Posterior cingulate gyrus (tissue), 11 donors: ENCODE data around the gene SRP54.
"Not testable (repeated sequence)": the region's sequence is repeated elsewhere in the genome, so short reads cannot be mapped to it uniquely, and the experiment has no call there.

Experiments used
- DNase-seq, 10 donors: peaks; one replicate each; pipeline versions ENCODE4 v3.0.0 to v3.0.0-alpha.2; 2020 to 2021; ENCODE audit warnings: mixed read lengths in 3 of 10
- intact Hi-C: fragments of 100-400 bp; cut with DNase I; formaldehyde crosslinking; loops from one replicate; pipeline ENCODE4 v1.15.1; 2023

Gene SRP54

GRCh38 chr14:34983148-34983760, 462 bp downstream of the SRP54 start:
- no peak for DNase-seq
- intact Hi-C loops: loop anchor here (5.0 kb wide), 2 partner anchors 111 to 351 kb away; partner anchors contain the start of gene SNX6

- intact Hi-C loops: loop anchor here (5.0 kb wide), 2 partner anchors 111 to 351 kb away; partner anchors contain the start of gene SNX6
Measured at GRCh38 chr14:34983786-34984185, 994 bp downstream of the SRP54 start.

GRCh38 chr14:34985740-34986139, 2.9 kb downstream of the SRP54 start:
- intact Hi-C loops: no loop called here
- no peak for DNase-seq

More at GRCh38 chr14:34983786-34984185, 994 bp downstream of the SRP54 start:
- DNase-seq: no peak

- intact Hi-C loops: no loop called here
- no peak for DNase-seq
Measured at GRCh38 chr14:34987180-34987579, 4.4 kb downstream of the SRP54 start.

- intact Hi-C loops: no loop called here
Measured at GRCh38 chr14:34989762-34990161, 7.0 kb downstream of the SRP54 start.

GRCh38 chr14:34993426-34993825, 10.6 kb downstream of the SRP54 start:
- intact Hi-C loops: no loop called here
- no peak for DNase-seq

More at GRCh38 chr14:34989762-34990161, 7.0 kb downstream of the SRP54 start:
- DNase-seq: no peak

- DNase-seq: no peak
- intact Hi-C loops: no loop called here
Measured at GRCh38 chr14:34994668-34995067, 11.9 kb downstream of the SRP54 start.

- no peak for DNase-seq
- intact Hi-C loops: no loop called here
Measured at GRCh38 chr14:34997762-34998161, 15.0 kb downstream of the SRP54 start.

GRCh38 chr14:34999500-34999899, 16.7 kb downstream of the SRP54 start:
- intact Hi-C loops: no loop called here
- no peak for DNase-seq

- intact Hi-C loops: no loop called here
- no peak for DNase-seq
Measured at GRCh38 chr14:35001621-35002020, 18.8 kb downstream of the SRP54 start.

- intact Hi-C loops: no loop called here
- DNase-seq: no peak
Measured at GRCh38 chr14:35004839-35005238, 22.0 kb downstream of the SRP54 start.

- DNase-seq: no peak
- intact Hi-C loops: no loop called here
Measured at GRCh38 chr14:35016568-35016967, 33.8 kb downstream of the SRP54 start.

GRCh38 chr14:35020713-35021112, 37.9 kb downstream of the SRP54 start:
- no peak for DNase-seq
- intact Hi-C loops: no loop called here

- no peak for DNase-seq
Measured at GRCh38 chr14:35028435-35028834, 45.6 kb downstream of the SRP54 start.

GRCh38 chr14:35032562-35032961, 49.8 kb downstream of the SRP54 start:
- peak in 1 of 10 donors; percentile 30 for DNase-seq
- intact Hi-C loops: no loop called here

More at GRCh38 chr14:35028435-35028834, 45.6 kb downstream of the SRP54 start:
- intact Hi-C loops: no loop called here

- no peak for DNase-seq
- intact Hi-C loops: no loop called here
Measured at GRCh38 chr14:35034440-35034833, 51.6 kb downstream of the SRP54 start.

- intact Hi-C loops: not testable (repeated sequence)
Measured at GRCh38 chr14:35034944-35035554, 52.3 kb downstream of the SRP54 start.

GRCh38 chr14:35038312-35038711, 55.5 kb downstream of the SRP54 start:
- intact Hi-C loops: not testable (repeated sequence)

More at GRCh38 chr14:35034944-35035554, 52.3 kb downstream of the SRP54 start:
- not testable (repeated sequence) for DNase-seq

GRCh38 chr14:35042632-35043031, 59.8 kb downstream of the SRP54 start:
- no peak for DNase-seq
- intact Hi-C loops: loop anchor here (10.0 kb wide), 1 partner anchor 372 kb away; no protein-coding TSS in a partner anchor

More at GRCh38 chr14:35038312-35038711, 55.5 kb downstream of the SRP54 start:
- DNase-seq: not testable (repeated sequence)

- no peak for DNase-seq
- intact Hi-C loops: loop anchor here (10.0 kb wide), 1 partner anchor 372 kb away; no protein-coding TSS in a partner anchor
Measured at GRCh38 chr14:35043046-35043445, 60.3 kb downstream of the SRP54 start.

- DNase-seq: no peak
- intact Hi-C loops: loop anchor here (5.0 to 10.0 kb wide), 2 partner anchors 370 to 373 kb away; no protein-coding TSS in a partner anchor
Measured at GRCh38 chr14:35044939-35045797, 62.4 kb downstream of the SRP54 start.
